Neutrophil (primary cell): ENCODE data around the gene RNF34.

Source experiments
- H3K27ac ChIP-seq: fragments of 200-600 bp; sonication (generic); 2 replicates; pipeline ENCODE4 v1.5.1; 2016; ENCODE audit warnings: mild to moderate bottlenecking, moderate library complexity
- H3K27me3 ChIP-seq: fragments of 200-600 bp; sonication (generic); 2 replicates; pipeline ENCODE4 v1.6.0; 2016; ENCODE audit warnings: mild to moderate bottlenecking
- H3K36me3 ChIP-seq: fragments of 200-600 bp; sonication (generic); 2 replicates; pipeline ENCODE4 v1.5.1; 2017
- H3K4me1 ChIP-seq, 2 experiments: fragments of 200-600 bp in 1 of 2; sonication (generic) in 1 of 2; 1 replicate in 1 of 2; 2 replicates in 1 of 2; pipeline versions ENCODE4 v1.5.1 to v1.6.1; 2013 to 2016; ENCODE audit warnings: low read depth in 1 of 2, low read length in 1 of 2, mild to moderate bottlenecking in 1 of 2, moderate library complexity in 1 of 2; ENCODE audit not compliant: control insufficient read depth in 1 of 2, insufficient read depth in 1 of 2
- H3K4me3 ChIP-seq, 2 experiments: fragments of 200-600 bp in 1 of 2; sonication (generic) in 1 of 2; 1 replicate in 1 of 2; 2 replicates in 1 of 2; pipeline ENCODE4 v1.5.1; 2013 to 2016; ENCODE audit warnings: low read depth in 1 of 2, low read length in 1 of 2, mild to moderate bottlenecking in 1 of 2, moderate library complexity in 1 of 2
- H3K9me3 ChIP-seq: fragments of 200-600 bp; sonication (generic); 2 replicates; pipeline ENCODE4 v1.5.1; 2016
- TF ChIP-seq, protein P1 (sequence below): fragments of 200-600 bp; sonication (generic); IDR thresholded peaks from 2 replicates; pipeline ENCODE4 v1.5.1; 2016; ENCODE audit warnings: antibody characterized with exemption

RNF34 gene

DNA sequence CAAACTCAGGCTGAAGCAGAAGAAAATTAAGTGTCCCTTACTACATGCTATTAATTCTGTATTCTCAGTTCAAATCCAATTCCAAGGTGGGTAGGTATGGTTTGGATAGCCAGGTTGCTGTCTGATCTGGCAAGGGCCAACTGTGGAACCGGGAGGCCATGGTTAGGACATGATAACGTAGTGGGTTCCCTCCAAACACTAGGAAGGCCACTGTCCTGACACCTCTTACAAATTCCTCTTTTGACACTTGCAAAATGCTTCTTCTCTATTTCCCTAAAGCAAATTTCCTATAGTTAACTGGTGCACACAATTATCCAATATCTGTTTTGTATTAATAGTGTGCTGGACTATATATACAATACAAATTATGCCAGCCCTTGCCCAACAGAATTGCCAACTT, 70.8 kb downstream of the RNF34 start:
- H3K27me3 ChIP-seq: peaks cover 15% of the 10 kb centered on the region
- H3K4me3 ChIP-seq: no peak overlapping the region
- TF ChIP-seq, protein P1, sequence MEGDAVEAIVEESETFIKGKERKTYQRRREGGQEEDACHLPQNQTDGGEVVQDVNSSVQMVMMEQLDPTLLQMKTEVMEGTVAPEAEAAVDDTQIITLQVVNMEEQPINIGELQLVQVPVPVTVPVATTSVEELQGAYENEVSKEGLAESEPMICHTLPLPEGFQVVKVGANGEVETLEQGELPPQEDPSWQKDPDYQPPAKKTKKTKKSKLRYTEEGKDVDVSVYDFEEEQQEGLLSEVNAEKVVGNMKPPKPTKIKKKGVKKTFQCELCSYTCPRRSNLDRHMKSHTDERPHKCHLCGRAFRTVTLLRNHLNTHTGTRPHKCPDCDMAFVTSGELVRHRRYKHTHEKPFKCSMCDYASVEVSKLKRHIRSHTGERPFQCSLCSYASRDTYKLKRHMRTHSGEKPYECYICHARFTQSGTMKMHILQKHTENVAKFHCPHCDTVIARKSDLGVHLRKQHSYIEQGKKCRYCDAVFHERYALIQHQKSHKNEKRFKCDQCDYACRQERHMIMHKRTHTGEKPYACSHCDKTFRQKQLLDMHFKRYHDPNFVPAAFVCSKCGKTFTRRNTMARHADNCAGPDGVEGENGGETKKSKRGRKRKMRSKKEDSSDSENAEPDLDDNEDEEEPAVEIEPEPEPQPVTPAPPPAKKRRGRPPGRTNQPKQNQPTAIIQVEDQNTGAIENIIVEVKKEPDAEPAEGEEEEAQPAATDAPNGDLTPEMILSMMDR: no peak
- no peak overlapping the region for H3K27ac ChIP-seq
- H3K4me1 ChIP-seq: peaks cover 24 to 25% of the 10 kb centered on the region in 2 experiments
- no peaks in the 10 kb centered on the region for H3K36me3 ChIP-seq
- no peaks in the 10 kb centered on the region for H3K9me3 ChIP-seq

DNA sequence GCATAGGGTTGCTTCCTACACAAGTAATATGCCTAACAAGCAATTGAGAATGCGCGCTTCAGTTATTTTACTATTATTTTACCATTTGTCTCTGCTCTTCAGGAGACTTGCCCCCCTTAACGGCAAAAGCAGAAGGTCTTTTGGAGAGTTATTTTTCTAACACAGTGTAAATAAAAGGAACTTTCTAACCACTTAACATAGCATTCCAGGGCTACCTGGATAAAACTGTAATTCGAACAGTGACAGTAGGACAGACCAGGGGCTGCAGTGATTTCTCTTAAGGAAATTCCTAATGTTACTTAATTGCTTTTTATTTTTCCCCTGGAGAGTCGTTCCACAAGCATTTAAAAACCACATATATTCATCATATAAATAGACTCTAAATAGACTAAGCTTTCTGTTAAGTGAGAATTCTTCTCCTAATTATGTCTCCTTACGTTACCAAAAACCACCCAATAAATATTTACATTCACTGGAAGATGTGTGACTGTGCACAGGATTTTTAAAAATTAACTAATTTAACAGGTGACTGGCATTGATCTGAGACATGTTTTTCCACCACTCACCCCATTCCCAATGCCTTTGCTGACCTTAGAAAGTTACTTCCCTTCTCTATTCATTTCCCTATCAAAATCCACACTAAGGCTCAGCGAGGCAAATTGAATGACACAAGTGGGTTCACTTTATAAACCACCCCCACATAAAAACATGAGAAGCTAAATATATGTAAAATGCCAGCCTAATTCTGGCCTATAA, 72.4 kb downstream of the RNF34 start:
- no peak overlapping the region for H3K4me3 ChIP-seq
- H3K36me3 ChIP-seq: no peaks in the 10 kb centered on the region
- peaks cover 19% of the 10 kb centered on the region in 2 experiments for H3K4me1 ChIP-seq
- no peaks in the 10 kb centered on the region for H3K9me3 ChIP-seq
- TF ChIP-seq, protein P1: no peak
- peaks cover 15% of the 10 kb centered on the region for H3K27me3 ChIP-seq
- no peak overlapping the region for H3K27ac ChIP-seq
